Kidney tubule cell (primary cell): ENCODE measurements around the gene EIF6.

ENCODE experiments used
- DNase-seq: peaks from one replicate; pipeline ENCODE4 v3.0.0-alpha.2; 2018; ENCODE audit warnings: low spot score

The EIF6 gene

DNA sequence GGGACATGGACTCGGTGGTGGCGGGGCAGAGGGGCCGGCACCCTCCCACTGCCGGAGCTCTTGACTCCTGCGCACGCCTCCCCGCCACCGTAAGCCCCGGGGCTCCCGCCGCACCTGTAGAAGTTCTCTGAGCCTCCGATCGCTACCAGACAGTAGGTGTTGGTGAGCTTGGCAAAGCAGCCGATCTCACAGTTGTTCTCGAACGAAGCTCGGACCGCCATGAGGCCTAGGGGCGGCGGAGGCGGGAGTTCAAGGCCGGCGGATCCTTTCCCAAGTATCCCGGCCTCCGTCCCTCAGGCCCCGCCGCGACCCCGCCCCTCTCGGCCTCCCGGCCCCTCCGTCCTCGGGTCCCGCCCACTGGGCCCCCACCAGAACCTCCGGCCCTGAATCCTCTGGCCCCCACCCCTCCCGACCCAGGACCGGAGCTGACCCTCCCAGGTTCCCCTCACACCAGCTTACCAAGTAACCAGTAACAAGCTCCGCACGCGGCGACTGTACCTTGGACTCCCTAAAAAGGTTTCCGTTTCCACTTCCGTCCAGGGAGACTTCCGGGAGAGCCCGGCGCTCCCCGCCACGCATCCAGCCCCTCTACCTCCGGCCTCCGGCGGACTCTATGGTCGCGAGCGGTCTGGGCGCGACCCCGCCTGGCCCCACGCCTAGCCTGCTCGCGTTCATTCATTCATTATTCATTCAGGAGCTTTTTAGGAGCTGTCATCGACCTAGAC, at the start of gene EIF6:
Gene EIF6 (minus strand): TSS at position 506 of the 725 bp plus-strand sequence. CDS start 285 bp downstream, at position 221.
- DNase-seq: peak; percentile 94

DNA sequence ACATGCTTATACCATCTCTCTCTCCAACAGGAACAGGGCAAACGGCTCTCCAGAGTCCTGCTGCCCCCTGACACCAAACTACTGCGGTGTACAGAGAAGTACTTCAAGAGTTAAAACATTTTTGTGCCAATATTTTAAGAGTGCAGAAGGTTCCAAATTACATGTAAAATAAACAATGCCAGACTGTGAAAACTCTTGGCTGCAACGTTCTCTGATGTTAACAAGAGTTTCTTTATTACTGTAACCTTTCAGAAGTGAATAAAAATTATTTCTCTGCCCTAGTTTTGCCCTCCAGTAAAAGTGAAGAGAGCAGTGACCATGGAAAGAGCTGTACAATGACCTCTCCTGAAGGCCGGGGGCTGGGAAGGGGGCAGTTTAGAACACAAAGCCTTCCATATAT, 49.0 kb upstream of the EIF6 start:
- no peak for DNase-seq

DNA sequence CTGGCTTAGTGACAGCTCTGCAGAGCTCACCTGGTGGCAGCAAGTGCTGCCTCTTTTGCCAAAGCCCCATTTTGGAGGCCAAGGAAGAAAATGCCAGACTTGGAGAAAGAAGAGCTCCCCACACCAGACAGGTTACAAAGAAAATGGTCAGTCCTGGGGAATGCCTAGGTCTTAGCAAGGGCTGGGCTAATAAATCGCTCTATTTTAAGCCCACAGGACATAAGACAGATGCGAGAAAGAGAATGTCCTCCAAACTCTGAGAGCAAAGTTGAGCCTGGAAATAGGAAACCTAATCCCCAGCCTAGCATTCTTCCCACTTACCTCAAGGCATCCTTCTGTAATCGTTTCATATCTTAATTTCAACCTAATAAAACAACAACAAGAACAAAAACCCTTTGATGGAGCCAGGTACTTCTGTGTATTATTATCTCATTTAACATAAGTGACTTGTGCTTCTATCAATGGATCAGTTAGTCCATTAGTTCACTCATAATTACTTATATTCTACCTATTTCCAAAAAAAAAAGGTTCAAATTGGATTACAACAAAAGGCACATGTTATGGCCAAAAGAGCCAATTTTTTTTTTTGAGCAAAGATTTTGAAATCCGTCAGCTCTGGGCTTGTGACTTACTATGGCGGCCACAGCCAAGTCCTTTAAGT, 48.1 kb upstream of the EIF6 start:
- no peak for DNase-seq

DNA sequence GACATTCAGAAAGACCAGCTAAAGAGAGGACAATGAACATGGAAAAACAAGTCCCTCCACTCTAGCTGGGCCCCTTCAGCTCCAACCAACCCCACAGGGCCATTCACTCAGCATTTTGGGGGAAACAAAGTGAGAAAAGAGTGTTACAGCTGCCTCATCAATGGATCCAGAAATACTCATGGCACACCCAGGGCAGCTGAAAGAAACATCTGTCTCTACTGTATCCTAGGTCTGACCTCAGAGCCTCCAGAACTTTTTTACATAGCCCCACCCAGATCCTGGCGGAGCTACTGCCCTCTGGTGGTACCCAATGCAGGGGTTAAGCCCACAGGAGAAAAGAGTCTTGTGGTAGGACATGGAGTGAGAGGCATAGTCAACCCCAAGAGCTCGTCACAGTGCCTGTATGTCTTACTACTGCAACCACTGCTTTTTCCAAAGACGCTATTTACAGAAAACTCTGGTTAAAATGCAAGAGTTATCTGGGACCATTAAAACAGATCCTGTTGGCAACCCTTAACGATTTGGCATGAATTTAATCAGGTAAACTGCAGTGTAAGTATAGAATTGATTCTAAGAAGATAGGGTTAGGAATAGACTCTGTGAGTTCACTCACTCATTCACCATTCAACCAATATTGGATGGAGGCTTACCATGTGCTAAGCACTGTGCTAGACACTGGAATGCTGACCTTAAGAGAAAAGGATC, 45.0 kb upstream of the EIF6 start:
- DNase-seq: peak; percentile 62

DNA sequence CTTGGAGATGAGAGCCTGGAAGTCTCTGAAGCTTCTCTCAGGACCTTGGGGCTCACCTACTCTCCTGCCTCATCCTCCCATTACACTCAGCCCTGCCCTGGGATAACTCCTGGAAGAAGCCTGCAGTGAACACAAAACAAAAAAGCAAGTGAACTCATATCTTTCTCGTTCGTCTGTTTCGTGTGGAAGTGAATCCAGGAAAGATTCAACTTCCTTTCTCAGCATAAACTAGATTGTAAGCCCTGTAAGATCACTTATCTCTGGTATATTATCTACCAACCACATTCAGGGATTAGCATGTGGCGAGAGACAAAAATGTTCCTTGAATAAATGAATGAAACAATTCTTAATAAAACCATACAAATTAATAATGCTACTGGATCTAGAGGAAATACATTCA, 44.1 kb upstream of the EIF6 start:
- DNase-seq: no peak

DNA sequence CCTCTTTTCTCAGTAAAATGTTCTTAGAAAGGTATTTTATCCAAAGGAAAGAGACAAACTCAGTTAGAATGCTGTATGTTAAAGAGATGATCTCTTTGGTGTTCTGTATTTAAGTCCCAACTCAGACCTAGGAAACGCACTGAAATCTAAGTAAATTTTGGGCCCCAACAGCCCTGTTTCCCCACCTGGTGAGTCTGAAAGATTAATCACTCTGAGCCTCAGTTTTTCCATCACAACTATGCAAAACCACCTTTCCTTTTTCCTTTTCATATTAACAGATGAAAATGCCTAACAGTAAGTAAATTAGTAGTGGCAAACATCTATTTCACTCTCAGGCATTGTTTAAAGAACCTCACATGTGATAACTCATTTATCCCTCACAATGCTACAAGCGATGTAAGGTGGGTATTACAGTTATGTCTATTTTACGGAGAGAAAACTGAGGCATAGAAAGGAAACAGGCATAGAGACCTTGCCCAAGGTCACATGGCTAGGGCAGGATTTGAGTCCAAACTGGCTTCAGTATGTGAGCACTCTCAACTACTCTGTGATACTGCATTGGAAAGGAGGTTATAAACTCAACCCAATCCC, 43.6 kb upstream of the EIF6 start:
- DNase-seq: no peak

DNA sequence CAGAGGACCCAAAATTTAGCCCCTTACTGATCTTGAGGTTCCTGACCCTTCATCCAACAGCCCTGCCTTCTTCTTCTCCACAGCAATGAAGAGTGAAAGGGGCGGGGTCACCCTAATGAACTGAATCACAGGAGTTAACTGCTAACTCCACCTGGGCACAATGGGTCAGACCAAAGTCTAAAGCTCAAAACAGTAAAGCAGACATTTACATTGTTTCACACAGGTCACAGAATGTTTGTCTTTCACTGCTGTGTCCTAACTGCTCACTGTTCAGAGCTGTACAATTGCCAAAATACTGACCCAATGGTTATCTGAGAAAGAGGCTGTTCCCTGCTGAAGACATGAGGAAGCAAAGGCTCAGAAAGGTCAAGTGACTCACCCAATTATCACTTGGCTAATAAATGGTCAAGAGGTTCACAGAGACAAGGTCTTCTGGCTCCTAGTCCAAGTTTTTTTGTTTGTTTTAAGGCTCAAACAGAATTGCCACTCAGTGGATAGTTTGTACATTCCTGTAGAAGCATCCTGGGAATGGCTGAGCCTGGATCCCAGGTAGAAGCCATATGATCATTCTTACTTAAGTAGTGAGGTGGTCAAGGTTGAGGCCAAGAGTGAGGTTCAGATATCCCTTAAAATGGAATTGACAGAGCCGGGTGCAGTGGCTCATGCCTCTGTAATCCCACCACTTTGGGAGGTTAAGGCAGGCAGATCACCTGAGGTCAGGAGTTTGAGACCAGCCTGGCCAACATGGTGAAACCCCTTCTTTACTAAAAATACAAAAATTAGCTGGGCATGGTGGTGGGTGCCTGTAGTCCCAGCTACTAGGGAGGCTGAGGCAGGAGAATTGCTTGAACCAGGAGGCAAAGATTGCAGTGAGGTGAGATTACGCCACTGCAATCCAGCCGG, 42.8 kb upstream of the EIF6 start:
- DNase-seq: peak; percentile 83

DNA sequence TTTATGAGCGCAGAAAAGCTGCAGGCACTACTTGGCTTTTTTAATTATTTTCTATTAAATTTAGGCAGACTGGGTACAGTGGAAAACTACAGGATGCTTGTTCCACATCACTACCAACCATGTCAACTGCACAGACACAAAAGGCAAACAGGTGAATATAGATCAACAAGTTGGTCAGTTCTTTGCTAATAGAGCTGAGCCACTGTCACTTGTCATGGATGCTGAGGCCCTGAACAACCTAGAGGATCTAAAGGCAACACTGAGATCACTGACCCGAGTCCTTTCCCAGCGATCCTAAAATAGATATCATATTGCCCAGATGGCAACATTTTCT, 42.1 kb upstream of the EIF6 start:
- no peak for DNase-seq

DNA sequence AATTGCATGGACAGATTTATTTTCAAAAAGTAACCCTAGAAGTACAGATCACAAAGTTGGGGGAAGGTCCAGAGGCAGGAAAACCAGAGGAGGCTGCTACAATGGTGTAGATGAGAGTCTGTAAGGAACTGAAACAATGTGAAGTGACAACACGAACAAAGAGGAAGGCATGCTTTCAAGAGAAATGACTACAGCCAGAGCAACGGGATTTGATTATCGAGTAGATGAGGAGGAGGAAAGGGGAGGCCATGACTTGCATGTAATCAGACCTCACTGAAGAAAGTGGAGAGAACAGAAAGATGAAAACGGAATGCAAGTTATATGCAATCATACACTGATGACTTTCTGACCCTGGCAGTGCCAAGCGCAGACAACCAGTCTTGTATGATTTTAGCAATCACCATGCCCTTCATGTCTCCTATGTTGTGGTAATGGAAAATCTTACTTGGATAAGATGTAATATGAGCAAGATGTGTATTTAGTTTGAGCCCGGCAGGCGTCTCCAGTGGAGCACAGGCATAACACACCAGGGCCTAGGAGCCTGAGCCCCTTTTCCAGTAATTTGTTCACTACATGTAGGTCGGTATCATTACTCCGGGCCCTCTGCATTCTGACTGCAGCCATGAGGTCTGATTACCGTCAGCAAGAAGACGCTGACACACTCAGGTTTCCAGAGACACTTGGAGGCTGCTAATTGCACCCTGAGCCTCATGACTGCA, 41.6 kb upstream of the EIF6 start:
- no peak for DNase-seq

DNA sequence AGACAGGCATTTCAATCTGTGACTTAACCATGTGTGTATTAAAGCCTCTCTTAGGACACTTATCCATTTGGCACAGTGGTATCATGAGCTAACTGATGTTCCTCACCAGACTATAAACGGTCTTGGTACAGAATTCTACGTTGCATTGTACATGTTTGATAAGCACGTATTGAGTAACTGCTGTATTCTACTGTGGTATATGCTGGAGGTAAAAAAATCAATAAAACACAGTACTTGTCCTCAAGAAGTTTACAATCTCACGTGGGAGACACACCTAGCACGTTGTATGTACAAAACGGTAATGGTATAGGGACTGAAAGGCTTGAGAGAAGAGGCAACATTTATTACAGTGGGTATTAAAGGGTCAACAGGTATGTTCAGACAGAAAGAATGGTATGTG, 40.8 kb upstream of the EIF6 start:
- no peak for DNase-seq

DNA sequence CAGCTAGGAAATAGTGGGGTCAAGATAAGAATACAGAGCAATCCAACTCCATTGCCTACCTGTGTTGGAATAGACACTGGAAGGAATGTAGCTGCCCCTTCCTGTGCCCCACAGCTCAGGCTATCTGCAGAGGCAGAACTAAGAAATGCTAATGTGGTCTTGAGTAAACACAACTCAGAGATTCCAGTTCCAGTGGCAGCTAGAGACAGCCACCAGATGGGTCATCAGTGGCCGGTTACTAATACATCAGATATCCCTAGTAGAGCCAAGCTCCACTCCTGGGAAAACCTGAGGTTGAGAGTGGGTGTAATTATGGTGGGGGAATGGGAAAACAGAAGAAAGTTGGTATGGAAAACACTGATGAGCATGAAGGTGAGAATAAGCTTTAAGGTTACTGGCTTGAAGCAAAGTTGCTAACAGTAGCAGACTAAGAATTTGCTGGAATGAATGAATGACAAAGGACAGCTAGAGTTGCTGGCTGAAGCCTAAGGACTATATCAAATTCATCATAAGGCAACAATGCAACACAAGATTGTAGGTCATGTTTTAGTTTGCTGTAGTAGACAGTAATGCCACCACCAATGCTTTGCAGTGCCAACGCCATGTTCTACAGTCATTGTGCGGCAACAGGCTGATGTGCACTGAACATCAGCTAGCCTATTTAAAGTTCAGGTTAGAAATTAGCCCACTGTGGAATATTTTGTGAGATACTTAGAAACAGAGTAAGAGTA, 36.0 kb upstream of the EIF6 start:
- DNase-seq: peak; percentile 98

DNA sequence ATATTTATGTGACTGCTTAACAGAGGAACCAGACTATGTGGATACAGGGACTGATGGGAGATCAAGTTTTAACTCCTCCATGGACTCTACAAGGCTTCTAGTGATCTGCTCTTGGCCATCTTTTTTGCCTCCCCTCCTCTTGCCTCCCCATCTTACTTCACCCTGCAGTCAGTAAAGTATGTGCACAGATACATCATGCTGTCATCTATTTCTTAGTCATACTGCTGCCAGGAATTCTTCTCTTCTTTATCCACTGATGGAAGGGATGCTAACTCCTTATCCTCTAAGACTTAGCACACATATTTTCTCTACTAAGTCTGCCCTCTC, 35.3 kb upstream of the EIF6 start:
- DNase-seq: peak; percentile 87

DNA sequence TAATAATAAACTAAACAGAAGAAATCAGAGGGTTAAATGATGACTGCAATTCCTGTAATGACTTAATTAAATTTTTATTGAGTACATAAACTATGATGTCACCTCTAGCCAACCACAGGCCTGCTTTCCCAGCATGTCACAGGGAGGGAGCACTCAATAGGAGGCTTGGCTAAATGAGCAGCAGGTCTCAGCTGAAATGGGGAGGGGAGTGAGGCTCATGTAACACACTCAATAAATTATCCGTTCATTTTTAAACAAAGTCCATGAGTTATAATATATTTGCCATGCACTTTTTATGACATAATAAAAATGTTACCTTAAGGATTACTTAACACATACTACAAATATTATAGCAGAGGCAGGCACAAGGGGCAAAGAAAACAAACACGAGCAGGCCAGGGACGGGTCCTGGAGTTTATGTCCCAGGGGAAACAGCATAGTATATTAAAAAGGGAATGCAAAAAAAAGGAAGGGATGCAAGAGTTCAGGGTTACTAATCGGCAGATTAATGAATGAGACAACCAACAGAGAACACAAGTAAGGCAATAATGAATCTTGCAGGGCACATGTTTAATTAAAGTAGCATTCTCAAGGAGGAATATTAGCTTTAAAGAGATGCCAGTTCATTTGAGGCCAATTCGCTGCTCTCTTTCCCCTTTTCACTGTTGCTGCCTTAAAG, 34.8 kb upstream of the EIF6 start:
- DNase-seq: peak; percentile 91

DNA sequence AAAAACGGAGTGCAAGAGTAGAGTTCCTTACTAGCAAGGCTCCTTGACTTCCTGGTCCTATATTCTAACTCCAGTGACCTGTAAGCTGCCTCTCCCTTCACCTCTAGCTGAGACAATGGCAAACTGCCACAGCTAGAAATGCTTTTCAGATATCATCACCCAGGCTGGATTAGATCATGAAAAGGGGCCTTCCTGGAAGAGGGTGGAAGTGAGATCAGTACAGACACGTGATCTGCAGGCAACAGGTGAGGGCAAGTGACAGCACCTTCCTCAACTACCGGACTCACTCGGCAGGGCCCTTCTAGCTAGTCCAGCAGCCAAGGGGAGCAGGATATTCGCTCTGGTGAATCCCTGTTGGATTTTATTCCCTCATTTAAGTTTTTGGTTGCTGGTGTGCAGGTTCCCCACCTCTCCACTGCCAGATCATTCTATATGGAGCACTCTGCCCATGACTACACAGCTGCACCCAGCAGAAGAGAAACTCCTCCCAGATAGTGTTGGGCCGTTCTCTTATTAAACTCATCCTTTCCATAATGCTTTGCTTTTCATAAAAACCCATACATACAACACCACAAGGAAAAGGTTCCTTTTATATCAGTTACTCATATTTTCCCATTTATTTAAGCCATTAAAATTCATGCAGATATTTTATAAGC, 34.1 kb upstream of the EIF6 start:
- DNase-seq: peak; percentile 100

DNA sequence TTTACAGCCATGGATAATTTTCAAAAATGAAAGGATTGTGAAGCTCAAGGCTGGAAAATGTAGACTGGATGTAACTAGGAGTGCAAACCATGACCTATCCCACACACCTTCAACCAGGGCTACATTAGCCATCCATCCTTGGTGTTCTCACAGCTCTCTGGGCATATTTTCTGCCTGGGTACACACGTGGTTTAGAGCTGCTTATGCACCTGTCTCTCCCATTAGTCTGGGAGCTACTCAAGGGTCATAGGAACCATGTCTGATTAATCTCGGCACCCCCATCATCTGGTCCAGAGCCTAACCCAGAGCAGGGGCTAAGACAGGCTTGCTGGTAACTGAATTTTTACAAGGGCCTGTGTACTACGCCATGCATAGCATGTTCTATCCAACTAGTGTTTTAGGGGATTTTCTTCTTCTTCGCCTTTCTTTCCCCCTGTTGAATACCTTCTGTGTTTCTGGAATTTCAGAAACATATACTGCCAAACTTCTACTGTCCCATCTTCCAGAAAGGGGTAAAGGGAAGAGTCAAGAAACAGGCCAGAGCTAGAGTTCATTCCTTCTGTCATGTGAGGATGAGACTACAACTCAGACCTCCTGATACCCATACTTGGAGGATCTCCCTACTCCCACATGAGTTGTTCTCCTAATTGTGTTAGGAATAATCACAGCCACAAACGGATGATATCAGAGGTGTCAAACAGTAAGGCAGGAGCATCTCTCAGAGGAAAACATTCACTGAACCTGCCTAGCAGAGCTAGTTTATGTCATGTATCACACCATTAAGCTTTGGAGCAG, 33.0 kb upstream of the EIF6 start:
- DNase-seq: peak; percentile 66

DNA sequence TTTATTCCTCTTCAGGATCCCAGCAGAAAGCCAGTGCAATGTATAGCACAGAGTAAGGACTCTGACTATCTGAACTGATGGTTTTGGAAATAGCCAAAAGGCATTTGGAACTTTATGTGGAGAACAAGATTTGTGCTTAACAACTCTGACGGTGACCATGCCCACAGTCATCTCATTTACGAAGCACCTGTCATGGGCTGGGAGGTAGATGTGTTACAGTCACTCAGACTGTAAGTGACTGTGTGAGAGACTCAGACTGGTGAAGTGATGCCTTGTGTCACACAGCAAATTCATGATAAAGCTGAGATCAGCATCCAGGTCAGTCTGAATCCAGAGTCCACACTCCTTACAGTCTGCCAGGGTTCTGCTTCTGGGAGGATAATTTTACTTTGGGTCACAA, 31.5 kb upstream of the EIF6 start:
- peak; percentile 41 for DNase-seq

DNA sequence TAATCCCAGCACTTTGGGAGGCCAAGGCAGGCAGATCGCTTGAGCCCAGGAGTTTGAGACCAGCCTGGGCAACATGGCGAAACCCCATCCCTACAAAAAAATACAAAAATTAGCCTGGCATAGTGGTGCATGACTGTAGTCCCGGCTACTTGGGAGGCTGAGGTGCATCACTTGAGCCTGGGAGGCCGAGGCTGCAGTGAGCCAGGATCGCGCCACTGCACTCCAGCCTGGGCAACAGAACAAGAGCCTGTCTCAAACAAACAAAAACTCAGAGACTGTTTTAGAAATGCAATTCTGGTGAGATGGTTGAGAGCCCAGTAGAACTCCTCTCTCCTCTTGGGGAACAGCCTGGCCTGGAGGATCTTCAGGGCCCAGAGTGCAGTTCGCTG, 31.1 kb upstream of the EIF6 start:
- DNase-seq: peak; percentile 50

DNA sequence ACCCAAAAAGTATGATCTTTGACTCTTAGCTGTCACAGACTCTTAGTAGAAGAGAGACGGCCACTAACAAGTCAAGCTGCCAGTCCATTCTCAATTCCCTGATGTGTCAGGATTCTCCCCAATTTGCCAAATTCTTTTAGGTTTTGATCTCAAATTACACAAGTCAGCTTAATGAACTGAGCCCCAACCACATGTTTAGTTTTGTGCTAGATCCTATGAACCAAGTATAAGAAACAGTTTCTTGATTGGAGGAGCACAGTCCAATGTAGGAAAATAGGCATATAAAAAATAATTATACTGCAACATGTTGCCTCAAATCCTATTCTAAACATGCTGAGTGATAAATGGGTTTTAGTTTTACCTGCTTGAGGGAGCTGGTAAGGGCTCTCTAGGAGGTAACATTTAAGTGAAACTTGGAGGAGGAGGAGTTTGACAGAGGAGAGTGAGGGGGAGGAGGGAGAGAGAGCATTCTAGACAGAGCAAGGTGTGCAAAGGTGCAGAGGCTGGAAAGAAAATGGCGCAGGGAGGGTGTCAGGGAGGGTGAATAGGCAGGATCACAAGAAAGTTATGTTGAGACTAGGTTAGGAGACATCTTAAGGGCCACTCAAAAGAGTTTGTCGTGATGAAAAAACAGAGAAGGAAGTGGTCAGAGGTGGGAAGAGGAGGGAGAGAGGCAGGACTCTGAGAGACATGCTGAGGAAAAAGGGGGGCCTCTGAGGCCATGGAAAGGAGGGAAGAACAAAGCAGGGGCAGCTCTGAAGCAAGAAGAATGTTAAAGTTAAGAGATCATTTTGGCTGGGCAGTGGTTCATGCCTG, 30.5 kb upstream of the EIF6 start:
- DNase-seq: no peak
